Mesodermal cell (in vitro differentiated cells): Measurements from ENCODE around the gene RSPH9.
"Not testable (repeated sequence)": the region's sequence is repeated elsewhere in the genome, so short reads cannot be mapped to it uniquely, and the experiment has no call there.

ENCODE experiments used
- H3K27ac ChIP-seq: 2 replicates; pipeline ENCODE4 v1.7.0; 2013; ENCODE audit warnings: mild to moderate bottlenecking, low read depth, low read length, moderate library complexity; ENCODE audit not compliant: severe bottlenecking
- H3K36me3 ChIP-seq: 2 replicates; pipeline ENCODE4 v1.7.1; 2013; ENCODE audit warnings: mild to moderate bottlenecking, low read length, moderate library complexity; ENCODE audit not compliant: control insufficient read depth, insufficient read depth
- H3K4me1 ChIP-seq: one replicate; pipeline ENCODE4 v1.7.1; 2013; ENCODE audit warnings: mild to moderate bottlenecking, low read length; ENCODE audit not compliant: insufficient read depth, control insufficient read depth, poor library complexity, severe bottlenecking
- H3K4me3 ChIP-seq: 2 replicates; pipeline ENCODE4 v1.7.0; 2013; ENCODE audit warnings: low read length, control low read depth, mild to moderate bottlenecking; ENCODE audit not compliant: insufficient read depth, poor library complexity, severe bottlenecking; ENCODE audit errors: extremely low read depth
- H3K9me3 ChIP-seq: 2 replicates; pipeline ENCODE4 v1.7.1; 2013; ENCODE audit warnings: mild to moderate bottlenecking, low read length, moderate library complexity; ENCODE audit not compliant: control insufficient read depth
- WGBS, 2 experiments: methylation state at CpG; one replicate each; pipeline ENCODE4 v1.1.5; 2013; ENCODE audit warnings: missing lambda C conversion rate in 2 of 2; ENCODE audit not compliant: insufficient coverage in 2 of 2; 5-methylcytosine and 5-hydroxymethylcytosine counted together

The RSPH9 gene

GRCh38 chr6:43647613-43648012 is 2.8 kb downstream of the RSPH9 start:
- WGBS, 2 experiments, result 92% methylated on average over 2 of the region's 3 CpGs; no CpG with 5 or more reads in 1 of the 2 experiments
- H3K4me1 ChIP-seq, result peaks cover 12% of the 10 kb centered on the region

GRCh38 chr6:43648248-43648647 is 3.4 kb downstream of the RSPH9 start:
- peaks cover 12% of the 10 kb centered on the region for H3K4me1 ChIP-seq
- no peak overlapping the region for H3K4me3 ChIP-seq
- no peak overlapping the region for H3K27ac ChIP-seq
- peaks cover 2% of the 10 kb centered on the region for H3K36me3 ChIP-seq
- H3K9me3 ChIP-seq, result no peaks in the 10 kb centered on the region
- WGBS, 2 experiments, result 83 to 95% methylated on average over 1 to 2 of the region's 2 CpGs

More at GRCh38 chr6:43647613-43648012, 2.8 kb downstream of the RSPH9 start:
- H3K4me3 ChIP-seq, result no peak overlapping the region
- H3K27ac ChIP-seq, result no peak overlapping the region
- H3K36me3 ChIP-seq, result peaks cover 7% of the 10 kb centered on the region
- H3K9me3 ChIP-seq, result no peaks in the 10 kb centered on the region

GRCh38 chr6:43652822-43653221 is 8.0 kb downstream of the RSPH9 start:
- 87 to 100% methylated on average over 1 to 2 of the region's 2 CpGs for WGBS, 2 experiments

GRCh38 chr6:43657221-43657802 is 12.5 kb downstream of the RSPH9 start:
- no peaks in the 10 kb centered on the region for H3K9me3 ChIP-seq
- WGBS, 2 experiments, result 86 to 88% methylated on average over 1 to 2 of the region's 3 CpGs
- H3K36me3 ChIP-seq, result no peaks in the 10 kb centered on the region
- no peak overlapping the region for H3K27ac ChIP-seq
- no peaks in the 10 kb centered on the region for H3K4me1 ChIP-seq
- H3K4me3 ChIP-seq, result no peak overlapping the region

More at GRCh38 chr6:43652822-43653221, 8.0 kb downstream of the RSPH9 start:
- H3K4me3 ChIP-seq, H3K36me3 ChIP-seq, H3K9me3 ChIP-seq, H3K4me1 ChIP-seq, H3K27ac ChIP-seq: not testable (repeated sequence)

GRCh38 chr6:43658161-43658560 is 13.3 kb downstream of the RSPH9 start:
- 94 to 96% methylated on average over 3 to 4 of the region's 9 CpGs for WGBS, 2 experiments

GRCh38 chr6:43662948-43663347 is 18.1 kb downstream of the RSPH9 start:
- WGBS, 2 experiments, result 76 to 89% methylated on average over 4 of the region's 5 CpGs
- H3K4me1 ChIP-seq, H3K36me3 ChIP-seq, H3K9me3 ChIP-seq, H3K4me3 ChIP-seq, H3K27ac ChIP-seq: not testable (repeated sequence)

More at GRCh38 chr6:43658161-43658560, 13.3 kb downstream of the RSPH9 start:
- Histone ChIP-seq H3K27ac (no peak overlapping the region), H3K4me3 (no peak overlapping the region), H3K4me1 (no peaks in the 10 kb centered on the region), H3K36me3 (no peaks in the 10 kb centered on the region), H3K9me3 (no peaks in the 10 kb centered on the region)

- 50 to 86% methylated on average over 1 of the region's 1 CpG for WGBS, 2 experiments
- H3K9me3 ChIP-seq, result no peaks in the 10 kb centered on the region
- no peak overlapping the region for H3K27ac ChIP-seq
- peaks cover 1% of the 10 kb centered on the region for H3K36me3 ChIP-seq
- peaks cover 14% of the 10 kb centered on the region for H3K4me1 ChIP-seq
- no peak overlapping the region for H3K4me3 ChIP-seq
Observed at GRCh38 chr6:43665376-43665775, 20.5 kb downstream of the RSPH9 start.

- Histone ChIP-seq H3K36me3 (peaks cover 11% of the 10 kb centered on the region), H3K4me3 (no peak overlapping the region), H3K27ac (no peak overlapping the region), H3K9me3 (no peaks in the 10 kb centered on the region), H3K4me1 (peaks cover 14% of the 10 kb centered on the region)
- WGBS, 2 experiments, result 74 to 87% methylated on average over 11 to 12 of the region's 13 CpGs
Observed at GRCh38 chr6:43666196-43666920, 21.5 kb downstream of the RSPH9 start.

GRCh38 chr6:43667245-43668150 is 22.7 kb downstream of the RSPH9 start:
- peaks cover 23% of the 10 kb centered on the region for H3K36me3 ChIP-seq
- 7 to 8% methylated on average over 11 of the region's 16 CpGs for WGBS, 2 experiments
- H3K9me3 ChIP-seq, result no peaks in the 10 kb centered on the region
- no peak overlapping the region for H3K27ac ChIP-seq
- H3K4me1 ChIP-seq, result peaks cover 14% of the 10 kb centered on the region
- H3K4me3 ChIP-seq, result no peak overlapping the region

GRCh38 chr6:43668151-43669028 is 23.6 kb downstream of the RSPH9 start:
- no peaks in the 10 kb centered on the region for H3K9me3 ChIP-seq
- WGBS, 2 experiments, result 19 to 24% methylated on average over 9 to 17 of the region's 17 CpGs
- no peak overlapping the region for H3K4me3 ChIP-seq
- peaks cover 31% of the 10 kb centered on the region for H3K36me3 ChIP-seq
- peaks cover 14% of the 10 kb centered on the region for H3K4me1 ChIP-seq
- H3K27ac ChIP-seq, result no peak overlapping the region
